A204.1 (cell line): ENCODE data around the gene FARP1.

Experiments
- FAIRE-seq: peaks from 2 replicates; lab custom pipeline; 2012; peaks lifted over from hg19 to GRCh38; lab: Jason Lieb, UNC

The FARP1 gene

GRCh38 chr13:98335721-98336120 is 192.8 kb downstream of the FARP1 start:
- FAIRE-seq, result no peak

GRCh38 chr13:98338310-98338709 is 195.4 kb downstream of the FARP1 start:
- FAIRE-seq, result no peak

GRCh38 chr13:98339684-98340425 is 197.0 kb downstream of the FARP1 start:
- no peak for FAIRE-seq

GRCh38 chr13:98342953-98343352 is 200.1 kb downstream of the FARP1 start:
- no peak for FAIRE-seq

- no peak for FAIRE-seq
Observed at GRCh38 chr13:98343461-98343860, 200.6 kb downstream of the FARP1 start.

GRCh38 chr13:98344392-98344791 is 201.5 kb downstream of the FARP1 start:
- no peak for FAIRE-seq

GRCh38 chr13:98345107-98345935 is 202.4 kb downstream of the FARP1 start:
- FAIRE-seq, result no peak

GRCh38 chr13:98346904-98347636 is 204.2 kb downstream of the FARP1 start:
- no peak for FAIRE-seq

GRCh38 chr13:98347756-98348155 is 204.9 kb downstream of the FARP1 start:
- FAIRE-seq, result no peak

GRCh38 chr13:98348466-98349200 is 205.7 kb downstream of the FARP1 start:
- FAIRE-seq, result no peak

- no peak for FAIRE-seq
Observed at GRCh38 chr13:98349731-98350305, 206.9 kb downstream of the FARP1 start.

GRCh38 chr13:98350746-98351330 is 207.9 kb downstream of the FARP1 start:
- FAIRE-seq, result no peak

- FAIRE-seq, result no peak
Observed at GRCh38 chr13:98351636-98352035, 208.7 kb downstream of the FARP1 start.

GRCh38 chr13:98352226-98352625 is 209.3 kb downstream of the FARP1 start:
- FAIRE-seq, result no peak

- no peak for FAIRE-seq
Observed at GRCh38 chr13:98353750-98354149, 210.9 kb downstream of the FARP1 start.

- FAIRE-seq, result no peak
Observed at GRCh38 chr13:98358937-98359336, 216.0 kb downstream of the FARP1 start.

GRCh38 chr13:98360545-98360944 is 217.7 kb downstream of the FARP1 start:
- no peak for FAIRE-seq

- FAIRE-seq, result no peak
Observed at GRCh38 chr13:98363326-98363725, 220.4 kb downstream of the FARP1 start.

GRCh38 chr13:98364179-98364578 is 221.3 kb downstream of the FARP1 start:
- no peak for FAIRE-seq

GRCh38 chr13:98364647-98365046 is 221.8 kb downstream of the FARP1 start:
- no peak for FAIRE-seq

GRCh38 chr13:98365302-98365701 is 222.4 kb downstream of the FARP1 start:
- FAIRE-seq, result no peak
